ENCODE measurements around the gene BPIFB4.
"Not testable (repeated sequence)": the region's sequence is repeated elsewhere in the genome, so short reads cannot be mapped to it uniquely, and the experiment has no call there.

Gene BPIFB4

DNA sequence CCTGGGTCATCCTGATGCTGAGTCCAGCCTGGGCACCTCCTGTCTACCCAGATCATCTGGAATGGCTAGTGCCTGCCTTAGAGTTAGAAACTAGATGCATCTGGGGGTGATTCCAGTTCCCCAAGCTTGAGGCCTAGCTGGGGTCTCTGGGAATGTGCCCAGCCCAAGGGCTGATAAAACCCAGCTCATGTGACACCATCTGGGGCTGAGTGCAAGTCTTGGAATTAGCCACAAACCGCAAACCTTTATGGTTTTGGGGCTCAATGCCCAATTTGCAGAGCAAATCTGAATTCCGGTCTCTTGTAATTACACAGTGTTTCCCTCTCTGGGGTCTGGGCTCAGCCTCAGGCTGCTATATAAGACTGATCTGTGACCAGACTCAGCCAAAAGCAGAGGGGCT lies at the start of gene BPIFB4:
Gene BPIFB4 (plus strand): TSS at position 385 of the 400 bp plus-strand sequence. CDS start 1,884 bp downstream, outside the sequence.
- DNase-seq: no peak

DNA sequence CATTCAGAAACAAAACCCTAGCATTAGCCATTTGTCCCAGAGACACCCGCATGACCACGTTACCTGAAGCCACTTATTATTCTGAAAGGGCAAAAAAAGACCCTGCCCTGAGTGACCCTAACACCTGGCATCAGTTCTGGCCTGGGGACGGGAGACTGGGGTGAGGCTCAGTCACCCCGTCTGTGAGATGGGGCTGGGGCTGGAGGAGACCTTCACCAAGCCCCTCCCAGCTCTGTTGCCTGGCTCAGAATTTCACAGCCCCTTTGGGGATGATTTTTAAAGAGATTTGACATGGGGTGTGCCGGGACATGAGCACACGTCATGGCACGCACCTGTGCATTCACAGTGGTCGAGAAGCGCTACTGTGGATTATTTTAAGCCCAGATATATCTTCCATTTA lies 49.4 kb upstream of the BPIFB4 start:
- no peak for DNase-seq

- no peak for DNase-seq
Measured at GRCh38 chr20:33030569-33030968, 48.9 kb upstream of the BPIFB4 start.

- DNase-seq: no peak
Measured at GRCh38 chr20:33031531-33031930, 47.9 kb upstream of the BPIFB4 start, which contains the start of gene BPIFB6. Gene BPIFB6 (plus strand): TSS chr20:33031648. CDS start chr20:33031648, 0 bp downstream.

DNA sequence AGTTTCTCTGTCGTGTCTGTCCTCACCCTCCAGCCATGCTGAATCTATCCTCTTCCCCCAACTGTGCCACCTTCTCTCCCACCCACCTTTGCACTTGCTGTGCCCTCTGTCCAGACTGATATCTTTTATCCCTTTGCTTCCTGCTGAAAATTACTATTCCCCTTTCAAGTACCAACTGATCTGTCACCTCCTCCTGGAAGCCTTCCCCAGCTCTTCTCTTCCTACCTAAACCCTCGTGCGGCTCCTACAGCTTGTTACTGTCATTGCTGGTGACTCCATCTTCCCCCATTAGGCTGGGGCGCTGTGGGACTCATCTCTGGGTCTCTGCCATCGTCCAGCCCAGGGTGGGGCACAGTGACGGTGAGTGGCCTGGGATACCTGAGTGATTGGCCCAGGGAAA lies 46.9 kb upstream of the BPIFB4 start:
- DNase-seq: no peak

GRCh38 chr20:33033381-33033780 lies 46.1 kb upstream of the BPIFB4 start:
- no peak for DNase-seq

- DNase-seq: no peak
Measured at GRCh38 chr20:33034115-33034514, 45.3 kb upstream of the BPIFB4 start.

DNA sequence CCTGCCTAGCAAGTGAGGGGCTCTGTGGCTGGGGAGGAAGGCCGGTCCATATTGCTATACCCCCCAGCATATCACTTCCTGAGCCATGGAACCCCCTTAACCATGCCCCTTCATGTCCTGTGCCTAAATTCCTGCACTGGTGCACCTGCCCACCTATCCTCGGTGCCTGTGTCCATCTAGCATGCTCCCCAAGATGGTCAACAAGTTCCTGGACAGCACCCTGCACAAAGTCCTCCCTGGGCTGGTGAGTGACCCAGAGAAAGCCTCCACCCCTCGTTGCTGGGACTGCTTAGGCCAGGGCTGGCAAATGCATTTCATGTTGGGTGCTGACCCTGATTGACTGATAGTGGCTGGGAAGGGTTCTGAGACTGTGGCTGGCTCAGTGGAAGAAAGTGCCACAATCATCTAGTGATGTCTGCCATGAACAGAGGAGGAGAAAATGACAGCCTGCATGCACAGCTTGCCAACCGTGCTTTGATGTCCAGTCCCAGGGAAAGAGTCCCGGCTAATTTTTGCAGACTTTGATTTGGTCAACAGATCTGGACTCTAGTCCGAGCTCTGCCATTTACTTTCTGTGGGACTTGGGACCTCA lies 44.4 kb upstream of the BPIFB4 start:
- DNase-seq: no peak

DNA sequence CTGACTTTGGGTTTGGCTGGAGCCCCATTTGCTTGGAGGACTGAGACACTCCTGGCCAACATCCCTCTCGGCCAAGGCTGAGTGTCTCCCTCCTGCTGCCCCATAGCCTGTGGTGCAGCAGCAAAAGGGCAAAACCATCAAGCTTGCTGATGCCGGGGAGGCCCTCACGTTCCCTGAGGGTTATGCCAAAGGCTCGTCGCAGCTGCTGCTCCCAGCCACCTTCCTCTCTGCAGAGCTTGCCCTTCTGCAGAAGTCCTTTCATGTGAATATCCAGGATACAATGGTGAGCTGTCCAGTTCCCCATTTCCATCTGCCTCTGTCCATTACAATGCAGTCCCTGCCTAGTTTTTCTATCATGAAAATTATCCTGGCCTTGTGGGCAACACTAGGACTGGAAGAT lies 42.0 kb upstream of the BPIFB4 start:
- DNase-seq: no peak

DNA sequence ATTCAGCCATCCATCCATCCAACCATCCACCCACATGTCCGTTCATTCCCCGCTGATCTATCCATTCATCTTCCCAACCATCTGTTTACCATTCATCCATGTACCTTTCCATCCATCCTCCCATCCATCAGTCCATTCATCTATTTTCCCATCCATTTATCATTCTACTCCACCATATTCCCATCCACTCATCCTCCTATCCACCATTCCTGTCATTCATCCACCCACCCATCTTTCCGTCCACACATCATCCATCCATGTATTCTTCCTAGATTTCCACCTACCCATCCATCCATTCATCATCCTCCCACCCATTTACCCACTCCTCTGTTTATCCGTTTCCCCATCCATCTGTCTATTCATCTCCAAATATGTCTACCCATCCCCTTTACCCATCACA lies 41.2 kb upstream of the BPIFB4 start:
- no peak for DNase-seq

GRCh38 chr20:33042430-33042829 lies 37.0 kb upstream of the BPIFB4 start:
- no peak for DNase-seq

GRCh38 chr20:33042983-33043730 lies 36.3 kb upstream of the BPIFB4 start:
- DNase-seq: no peak

GRCh38 chr20:33043731-33044181 lies 35.7 kb upstream of the BPIFB4 start:
- DNase-seq: no peak

- DNase-seq: not testable (repeated sequence)
Measured at GRCh38 chr20:33045129-33045721, 34.2 kb upstream of the BPIFB4 start.

- no peak for DNase-seq
Measured at GRCh38 chr20:33046412-33046811, 33.0 kb upstream of the BPIFB4 start.

DNA sequence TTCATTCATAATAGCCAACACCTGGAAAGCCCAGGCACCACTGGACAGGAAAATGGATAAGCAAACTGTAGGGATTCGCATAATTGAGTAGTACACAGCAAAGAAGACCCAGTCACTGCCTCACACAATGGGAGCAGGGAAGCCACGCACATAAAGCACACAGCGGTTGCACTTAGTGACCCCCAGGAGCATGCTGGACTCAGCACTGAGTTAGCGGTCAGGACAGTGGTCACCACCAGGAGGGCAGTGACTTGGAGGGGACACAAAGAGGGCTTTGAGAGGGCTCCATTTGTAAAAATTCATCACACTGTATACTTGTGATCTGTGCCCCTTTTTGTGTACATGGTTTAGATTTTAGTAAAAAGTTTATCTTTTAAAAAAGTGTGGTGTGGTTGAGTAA lies 28.1 kb upstream of the BPIFB4 start:
- DNase-seq: no peak

- no peak for DNase-seq
Measured at GRCh38 chr20:33053291-33054106, 25.9 kb upstream of the BPIFB4 start, which contains the start of gene BPIFB3. Gene BPIFB3 (plus strand): TSS chr20:33053903. CDS start chr20:33055436, 1,533 bp downstream.

GRCh38 chr20:33054381-33054780 lies 25.1 kb upstream of the BPIFB4 start:
- no peak for DNase-seq

DNA sequence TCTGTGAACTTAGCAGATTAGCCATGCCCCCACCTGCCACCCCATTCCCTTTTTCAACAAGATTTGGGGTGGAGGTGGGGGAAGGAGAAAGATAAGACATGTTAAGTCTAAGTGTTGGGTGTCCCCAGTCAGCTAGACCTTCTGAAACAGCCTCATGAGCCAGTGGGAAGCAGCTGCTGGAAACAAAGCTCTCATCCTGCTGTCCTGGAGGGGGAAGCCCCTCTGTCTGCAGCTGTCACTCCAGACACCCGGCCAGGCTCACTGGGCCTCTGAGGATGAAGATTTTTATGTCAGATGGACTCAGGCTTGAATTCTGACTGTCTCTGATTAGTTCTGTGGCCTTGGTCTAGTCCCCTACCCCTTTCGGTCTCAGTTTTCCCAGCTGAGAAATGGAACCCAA lies 24.7 kb upstream of the BPIFB4 start:
- DNase-seq: no peak

GRCh38 chr20:33059136-33059535 lies 20.3 kb upstream of the BPIFB4 start:
- no peak for DNase-seq

- no peak for DNase-seq
Measured at GRCh38 chr20:33059741-33060390, 19.6 kb upstream of the BPIFB4 start.

DNA sequence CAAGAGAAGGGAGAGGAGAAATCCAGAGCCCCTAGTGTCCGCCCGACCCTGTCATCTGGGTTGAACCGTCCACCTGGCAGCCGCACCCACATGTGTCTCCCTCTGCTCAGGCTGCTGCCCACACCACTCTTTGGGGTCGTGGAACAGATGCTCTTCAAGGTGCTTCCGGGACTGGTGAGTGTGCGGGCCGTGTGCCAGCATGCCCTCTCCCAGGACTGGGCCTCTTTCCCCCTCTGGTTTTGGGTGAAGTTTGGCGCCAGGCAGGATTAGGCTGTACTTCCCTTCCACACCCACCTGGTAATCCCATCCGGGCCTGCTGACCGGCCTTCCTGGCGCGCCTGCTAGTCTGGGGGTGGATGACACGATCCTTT lies 17.8 kb upstream of the BPIFB4 start:
- DNase-seq: no peak

Data from NCI-H2029 (cell line).